Measurements from ENCODE around the gene RBM43. TPM values are rescaled to one million over a fixed set of nuclear protein-coding genes. Genes with fewer than 3 reads are reported as not detected.

Gene RBM43
- polyA plus RNA-seq, 1 donor, result 10.7 TPM

- no peak for DNase-seq
These were observed 44.3 kb downstream of the RBM43 start for GRCh38 chr2:151217343-151217742.

GRCh38 chr2:151207100-151207499 lies 54.6 kb downstream of the RBM43 start:
- DNase-seq, result no peak

- DNase-seq, result no peak
These were observed 55.2 kb downstream of the RBM43 start for GRCh38 chr2:151206446-151206968.

- DNase-seq, result no peak
These were observed 56.1 kb downstream of the RBM43 start for GRCh38 chr2:151205571-151205970.

GRCh38 chr2:151204756-151205155 lies 56.9 kb downstream of the RBM43 start:
- no peak for DNase-seq

- no peak for DNase-seq
These were observed 60.8 kb downstream of the RBM43 start for GRCh38 chr2:151200844-151201243.

- DNase-seq, result no peak
These were observed 61.4 kb downstream of the RBM43 start for GRCh38 chr2:151200277-151200676.

- no peak for DNase-seq
These were observed 63.0 kb downstream of the RBM43 start for GRCh38 chr2:151198645-151199044.

Other genes starting within 250 kb of the RBM43 start
- gene NMI, start 27.8 kb upstream of the RBM43 start, polyA plus RNA-seq (ENCODE audit: insufficient read length), result 6.2 TPM
- 9.0 TPM for gene TNFAIP6, start 95.7 kb upstream of the RBM43 start, polyA plus RNA-seq (ENCODE audit: insufficient read length)
- 89.3 TPM for gene RIF1, start 148.0 kb upstream of the RBM43 start, polyA plus RNA-seq (ENCODE audit: insufficient read length)

All from hindlimb muscle (tissue), 1 donor.